GM19025 (cell line): ENCODE data around the gene SLC10A6.
"Not testable (repeated sequence)": the region's sequence is repeated elsewhere in the genome, so short reads cannot be mapped to it uniquely, and the experiment has no call there.

Experiments used
- ATAC-seq: cut with Tn5 transposase; IDR thresholded peaks from one replicate; pipeline ENCODE4 v1.9.1; 2021; ENCODE audit warnings: mild to moderate bottlenecking, low read depth, moderate library complexity; ENCODE audit not compliant: unreplicated experiment

The SLC10A6 gene, protein sequence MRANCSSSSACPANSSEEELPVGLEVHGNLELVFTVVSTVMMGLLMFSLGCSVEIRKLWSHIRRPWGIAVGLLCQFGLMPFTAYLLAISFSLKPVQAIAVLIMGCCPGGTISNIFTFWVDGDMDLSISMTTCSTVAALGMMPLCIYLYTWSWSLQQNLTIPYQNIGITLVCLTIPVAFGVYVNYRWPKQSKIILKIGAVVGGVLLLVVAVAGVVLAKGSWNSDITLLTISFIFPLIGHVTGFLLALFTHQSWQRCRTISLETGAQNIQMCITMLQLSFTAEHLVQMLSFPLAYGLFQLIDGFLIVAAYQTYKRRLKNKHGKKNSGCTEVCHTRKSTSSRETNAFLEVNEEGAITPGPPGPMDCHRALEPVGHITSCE

DNA sequence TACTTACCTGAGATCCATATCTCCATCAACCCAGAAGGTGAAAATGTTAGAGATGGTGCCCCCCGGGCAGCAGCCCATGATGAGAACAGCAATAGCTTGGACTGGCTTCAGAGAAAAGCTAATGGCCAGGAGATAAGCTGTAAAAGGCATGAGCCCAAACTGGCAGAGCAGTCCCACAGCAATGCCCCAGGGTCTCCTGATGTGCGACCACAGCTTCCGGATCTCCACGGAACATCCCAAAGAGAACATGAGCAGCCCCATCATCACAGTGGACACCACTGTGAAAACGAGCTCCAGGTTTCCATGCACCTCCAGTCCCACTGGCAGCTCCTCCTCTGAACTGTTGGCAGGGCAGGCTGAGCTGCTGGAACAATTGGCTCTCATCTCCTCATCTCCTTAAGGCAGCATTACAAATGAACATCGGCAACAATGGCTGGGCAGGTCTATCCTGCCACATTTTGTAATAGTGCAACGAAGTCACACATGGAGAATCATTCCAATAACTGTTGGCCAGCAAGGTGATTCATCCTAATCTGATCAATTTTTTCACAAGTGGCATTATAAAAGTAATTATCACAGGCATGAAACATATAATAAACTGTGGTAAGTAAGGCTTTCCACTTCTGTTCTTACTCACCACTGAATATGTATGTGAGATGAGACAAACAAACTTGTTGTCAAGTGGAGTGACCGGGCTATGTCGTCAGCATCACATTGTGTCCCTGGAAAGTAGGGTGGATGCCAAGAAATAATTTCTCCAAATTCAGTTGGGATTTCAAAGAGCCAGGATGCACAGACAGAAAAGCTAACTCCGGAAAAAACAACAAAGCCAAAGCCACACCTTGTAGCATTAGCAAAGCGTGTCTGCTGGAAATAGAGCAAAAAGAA lies at the start of gene SLC10A6:
Gene SLC10A6 (minus strand): TSS at position 653 of the 888 bp plus-strand sequence. CDS start 269 bp downstream, at position 384.
- ATAC-seq = no peak

DNA sequence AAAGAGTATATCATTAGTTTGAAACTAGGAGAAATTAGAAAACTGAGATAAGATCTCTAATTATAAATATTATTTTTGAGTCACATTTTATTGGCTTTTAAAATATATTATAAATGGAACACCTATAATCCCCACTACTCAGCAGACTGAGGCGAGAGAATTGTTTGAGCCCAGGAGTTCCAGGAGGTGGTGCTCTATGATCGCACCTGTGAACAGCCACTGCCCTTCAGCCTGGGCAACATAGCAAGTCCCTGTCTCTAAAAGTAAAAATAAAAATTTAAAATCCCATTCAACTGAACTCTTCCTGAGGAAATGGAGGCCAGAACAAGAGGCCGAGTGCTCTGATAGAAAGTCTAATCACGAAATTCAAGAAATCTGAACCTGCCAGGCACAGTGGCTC lies 49.4 kb upstream of the SLC10A6 start:
- no peak for ATAC-seq

DNA sequence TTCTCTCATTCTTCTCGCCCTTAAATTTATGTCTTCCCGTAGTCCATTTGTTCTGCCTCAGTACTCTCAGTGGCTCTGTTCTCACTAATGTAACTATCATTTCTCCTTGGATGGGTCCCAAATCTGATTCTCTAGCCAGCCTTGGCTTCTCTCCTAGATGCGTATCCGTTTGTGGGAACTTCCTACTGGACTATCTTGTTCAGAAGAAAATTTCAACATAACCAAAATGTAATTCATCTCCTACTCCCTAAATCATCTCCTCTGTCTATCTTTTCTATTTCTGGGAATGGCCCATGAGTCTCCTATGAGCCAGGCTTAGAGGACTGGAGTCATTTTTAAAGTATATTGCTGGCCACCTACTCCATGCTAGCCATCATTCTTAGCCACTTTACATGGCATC lies 47.4 kb upstream of the SLC10A6 start:
- ATAC-seq = no peak

DNA sequence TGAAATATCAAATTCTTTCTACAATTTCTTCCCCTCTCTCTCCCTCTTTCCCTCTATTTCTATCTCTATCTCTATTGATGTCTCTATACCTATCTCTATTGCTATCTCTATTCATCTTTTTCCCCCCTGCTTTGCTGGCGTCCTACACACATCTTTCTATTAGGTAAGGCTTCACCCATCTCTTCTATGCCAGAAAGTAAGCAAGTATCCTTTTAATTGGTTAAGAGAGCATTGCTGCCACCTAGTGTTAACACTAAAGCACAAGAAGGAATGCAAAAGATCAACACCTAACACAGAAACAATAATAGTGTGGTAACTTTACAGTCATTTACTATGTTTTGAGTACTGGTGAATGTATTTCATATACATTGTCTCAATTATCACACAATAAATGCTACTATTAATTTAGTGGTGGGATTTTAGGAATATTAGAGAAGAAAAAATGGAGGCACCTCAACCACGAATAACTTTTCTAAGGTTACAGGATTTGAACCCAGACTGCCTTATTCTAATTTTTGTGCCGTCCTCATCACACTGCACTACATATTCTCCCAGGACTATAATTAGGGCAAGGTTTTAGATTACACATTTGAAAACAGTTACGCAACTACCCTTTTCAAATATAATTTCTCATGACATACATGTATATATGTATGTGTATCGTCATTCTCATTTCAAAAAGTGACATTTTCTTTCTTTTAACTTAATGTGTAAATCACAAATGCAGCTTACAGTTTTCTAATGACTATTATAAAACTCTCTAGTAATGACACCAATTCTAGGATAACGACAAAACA lies 46.7 kb upstream of the SLC10A6 start:
- peak; percentile 42 for ATAC-seq

DNA sequence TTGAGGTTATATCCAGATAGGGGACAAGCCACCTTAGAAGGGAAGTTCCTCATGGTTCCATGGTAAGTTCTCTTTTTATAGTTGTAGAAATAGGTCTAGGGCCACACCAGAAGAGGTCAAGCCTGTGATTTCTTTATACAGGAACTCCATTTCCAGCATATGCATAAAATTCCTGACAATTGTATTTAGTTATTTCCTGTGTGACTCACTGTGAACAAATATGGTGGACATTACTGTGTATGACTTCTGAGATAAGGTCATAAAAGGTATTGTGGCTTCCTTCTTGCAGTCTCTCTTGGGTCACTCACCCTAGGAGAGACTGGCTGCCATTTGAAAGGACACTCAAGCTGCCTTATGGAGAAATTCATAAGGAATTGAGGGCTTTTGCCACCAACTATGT lies 45.3 kb upstream of the SLC10A6 start:
- ATAC-seq = no peak

DNA sequence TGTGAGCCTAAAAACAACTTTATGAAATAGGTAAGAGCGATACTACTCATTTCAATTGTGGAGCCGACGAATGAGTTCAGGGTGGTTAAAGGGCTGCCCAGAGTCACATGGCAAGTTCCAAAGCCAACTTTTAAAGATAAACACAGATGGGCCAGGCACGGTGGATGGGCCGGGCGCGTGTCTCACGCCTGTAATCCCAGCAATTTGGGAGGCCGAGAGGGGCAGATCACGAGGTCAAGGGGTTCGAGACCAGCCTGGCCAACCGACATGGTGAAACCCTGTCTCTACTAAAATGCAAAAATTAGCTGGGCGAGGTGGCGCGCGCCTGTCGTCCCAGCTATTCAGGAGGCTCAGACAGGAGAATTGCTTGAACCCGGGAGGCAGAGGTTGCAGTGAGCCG lies 44.0 kb upstream of the SLC10A6 start:
- no peak for ATAC-seq

DNA sequence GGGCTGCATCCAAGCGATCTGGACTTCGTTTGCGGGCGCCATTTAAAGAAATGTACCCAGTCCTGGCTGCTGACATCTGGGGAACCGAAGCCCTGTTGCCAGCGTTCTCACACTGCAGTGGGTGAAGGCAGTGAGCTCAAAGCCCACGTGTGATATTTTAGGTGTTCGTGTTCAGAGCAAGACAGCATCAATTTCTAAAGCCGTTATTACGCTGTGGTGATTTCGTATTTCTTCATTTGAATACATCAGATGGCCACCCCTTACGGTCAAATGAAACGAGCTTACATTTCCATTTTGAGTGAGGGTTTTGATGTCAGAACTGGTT lies 43.4 kb upstream of the SLC10A6 start:
- ATAC-seq = peak; percentile 15

DNA sequence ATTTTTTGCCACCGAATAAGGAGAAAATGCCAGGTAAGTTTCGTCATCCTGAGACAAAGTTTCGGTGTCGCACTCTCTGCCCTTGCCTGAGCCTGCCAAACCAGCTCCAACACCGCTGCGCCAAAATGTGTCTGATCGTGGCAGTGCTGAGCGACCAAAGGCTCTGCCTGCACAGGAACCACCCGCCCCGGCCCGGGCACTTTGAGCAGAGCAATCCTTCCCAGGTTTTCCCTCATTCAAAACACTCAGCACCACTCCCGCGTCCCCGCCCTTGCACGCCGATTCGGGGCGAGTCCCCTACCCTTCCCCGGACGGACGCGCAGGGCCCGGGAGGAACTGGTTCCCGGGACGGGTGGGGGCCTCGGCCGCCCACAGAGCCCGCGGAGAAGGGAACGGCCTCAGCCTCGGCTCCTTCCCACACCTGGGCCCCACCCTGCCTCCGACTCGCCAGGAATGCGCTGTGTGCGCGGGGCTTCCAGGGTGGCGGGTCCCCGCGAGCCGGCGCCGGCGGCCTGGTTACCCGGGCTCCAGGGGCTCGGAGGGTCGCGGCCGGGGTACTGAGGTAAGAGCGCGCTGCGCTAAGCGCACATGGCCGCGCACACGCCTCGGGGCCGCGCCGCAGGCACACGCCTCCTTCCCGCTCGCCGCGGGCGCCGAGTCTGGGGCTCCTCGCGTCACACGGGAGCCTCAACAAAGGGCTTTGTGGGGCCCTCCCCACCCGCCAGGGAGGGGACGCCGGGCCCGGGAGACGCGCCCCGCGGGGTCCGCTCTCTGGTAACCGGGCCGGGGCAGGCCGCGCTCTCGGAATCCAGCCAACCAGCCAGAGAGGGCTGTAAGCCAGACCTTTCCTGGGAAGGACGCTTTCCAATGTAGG lies 42.8 kb upstream of the SLC10A6 start, which contains the start of gene C4orf36:
Gene C4orf36 (minus strand): TSS at position 661 of the 874 bp plus-strand sequence. CDS start 902 bp downstream, outside the sequence.
- peak; percentile 38 for ATAC-seq

DNA sequence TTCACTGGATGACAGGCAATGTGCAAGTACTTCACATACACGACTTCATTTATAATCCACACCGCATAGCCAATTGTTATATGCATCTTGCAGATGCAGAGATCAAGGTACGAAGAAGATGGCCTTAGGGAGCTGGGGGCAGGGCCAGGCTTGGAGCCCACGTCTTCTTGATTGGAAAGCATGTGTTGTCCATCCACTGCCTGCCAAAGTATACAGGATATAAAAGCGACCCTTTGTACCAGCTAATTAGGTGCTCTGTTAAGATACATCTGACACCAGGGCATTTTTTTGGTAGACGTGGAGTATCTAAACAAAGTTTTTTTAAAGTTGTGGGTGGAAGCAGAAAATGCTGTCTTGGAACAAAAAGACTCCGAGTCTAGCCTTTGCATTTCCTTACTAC lies 41.6 kb upstream of the SLC10A6 start:
- ATAC-seq = no peak

DNA sequence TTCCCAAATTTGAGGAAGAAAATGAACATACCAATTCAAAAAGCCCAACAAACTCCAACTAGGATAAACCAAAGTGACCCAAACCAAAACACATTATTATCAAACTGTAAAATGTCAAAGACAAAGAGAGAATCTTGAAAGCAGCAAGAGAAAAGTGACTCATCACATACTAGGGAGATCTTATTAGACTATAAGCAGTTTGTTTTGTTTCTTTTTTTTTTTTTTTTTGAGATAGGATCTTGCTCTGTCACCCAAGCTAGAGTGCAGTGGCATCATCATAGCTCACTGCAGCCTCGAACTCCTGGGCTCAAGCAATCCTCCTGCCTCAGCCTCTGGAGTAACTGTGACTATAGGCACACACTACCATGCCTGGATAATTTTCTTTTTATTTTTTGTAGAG lies 30.5 kb upstream of the SLC10A6 start:
- no peak for ATAC-seq

DNA sequence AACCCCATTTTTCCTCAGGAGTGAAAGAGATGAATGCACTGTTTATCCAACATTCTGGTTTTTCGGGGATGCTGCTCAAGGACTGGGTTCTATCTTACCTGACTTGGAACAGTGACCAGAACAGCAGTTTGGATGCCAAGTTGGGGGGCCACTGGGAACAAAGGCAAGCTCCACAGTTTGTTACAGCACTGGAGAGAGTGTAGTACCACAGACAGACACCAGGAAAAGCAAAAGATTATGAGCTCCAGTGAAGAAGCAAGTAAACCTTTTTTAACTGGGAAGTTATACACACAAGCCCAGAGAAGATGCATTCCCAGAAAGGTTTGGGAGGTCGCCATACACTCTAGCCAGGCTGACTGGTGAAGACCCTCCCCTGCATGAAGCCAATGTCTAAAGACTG lies 29.5 kb upstream of the SLC10A6 start:
- no peak for ATAC-seq

DNA sequence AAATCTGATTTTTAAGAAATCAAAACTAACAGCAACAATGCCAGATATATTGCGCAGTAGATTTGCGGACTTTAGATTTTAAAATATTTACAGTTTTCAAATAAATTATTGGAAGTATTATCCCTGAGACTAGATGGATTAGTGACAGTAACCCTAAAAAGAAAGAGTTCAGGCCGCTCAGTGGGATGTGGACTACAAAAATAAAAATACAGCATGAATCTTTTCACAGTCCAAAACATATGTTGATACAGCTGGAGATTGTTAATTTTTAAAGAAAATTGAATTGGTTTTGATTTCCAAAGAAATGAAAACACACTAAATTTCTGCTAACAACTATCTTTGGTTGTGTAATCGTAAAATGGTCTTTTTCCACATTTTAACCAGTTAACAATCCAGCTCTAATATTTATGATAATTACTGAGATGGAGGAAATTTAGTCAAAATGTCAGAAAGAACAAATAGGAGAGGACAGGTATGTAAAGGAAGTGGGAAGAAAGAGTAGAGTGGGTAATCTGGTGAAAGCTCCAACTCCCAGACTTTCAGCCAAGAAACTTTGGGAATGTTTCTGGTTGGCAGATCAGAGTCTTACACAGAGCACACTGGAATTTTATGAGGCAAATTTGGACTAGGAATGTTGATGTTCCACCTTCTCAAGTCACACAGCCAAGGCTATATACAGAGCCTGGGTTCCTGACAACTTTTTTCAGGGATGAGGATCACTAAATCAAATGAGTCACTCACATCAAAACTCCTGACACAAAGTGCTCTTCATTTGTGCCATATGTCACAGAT lies 27.9 kb upstream of the SLC10A6 start:
- ATAC-seq = no peak

DNA sequence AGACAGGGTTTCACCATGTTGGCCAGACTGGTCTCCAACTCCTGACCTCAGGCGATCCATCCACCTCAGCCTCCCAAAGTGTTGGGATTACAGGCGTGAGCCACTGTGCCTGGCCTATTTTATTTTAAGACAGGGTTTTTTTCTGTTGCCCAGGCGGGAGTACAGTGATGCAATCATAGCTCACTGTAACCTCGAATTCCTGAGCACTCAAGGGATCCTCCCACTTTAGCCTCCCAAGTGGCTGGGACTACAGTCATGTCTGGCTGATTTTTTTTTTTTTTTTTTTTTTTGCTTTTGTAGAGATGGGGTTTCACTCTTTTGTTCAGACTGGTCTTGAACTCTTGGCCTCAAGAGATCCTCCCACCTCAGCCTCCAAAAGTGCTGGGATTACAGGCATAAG lies 26.3 kb upstream of the SLC10A6 start:
- not testable (repeated sequence) for ATAC-seq

DNA sequence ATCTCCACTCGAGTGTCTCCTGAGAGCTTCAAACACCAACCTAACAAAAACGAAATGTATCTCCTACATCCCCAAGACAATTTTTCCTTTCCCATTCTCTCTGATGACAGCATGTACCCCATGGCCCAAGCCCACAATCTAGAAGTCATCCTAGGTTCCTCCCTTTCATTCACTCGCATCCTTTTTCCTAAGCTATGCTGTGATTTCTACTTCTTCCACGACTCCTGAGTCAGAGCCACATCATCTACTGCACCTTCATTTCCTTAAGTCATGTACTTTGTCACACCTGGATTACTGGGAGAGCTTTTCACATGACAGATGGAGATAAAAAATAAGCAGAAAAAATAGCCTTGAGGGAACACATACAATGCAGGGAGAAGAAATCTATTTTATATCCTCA lies 23.0 kb upstream of the SLC10A6 start:
- ATAC-seq = no peak

DNA sequence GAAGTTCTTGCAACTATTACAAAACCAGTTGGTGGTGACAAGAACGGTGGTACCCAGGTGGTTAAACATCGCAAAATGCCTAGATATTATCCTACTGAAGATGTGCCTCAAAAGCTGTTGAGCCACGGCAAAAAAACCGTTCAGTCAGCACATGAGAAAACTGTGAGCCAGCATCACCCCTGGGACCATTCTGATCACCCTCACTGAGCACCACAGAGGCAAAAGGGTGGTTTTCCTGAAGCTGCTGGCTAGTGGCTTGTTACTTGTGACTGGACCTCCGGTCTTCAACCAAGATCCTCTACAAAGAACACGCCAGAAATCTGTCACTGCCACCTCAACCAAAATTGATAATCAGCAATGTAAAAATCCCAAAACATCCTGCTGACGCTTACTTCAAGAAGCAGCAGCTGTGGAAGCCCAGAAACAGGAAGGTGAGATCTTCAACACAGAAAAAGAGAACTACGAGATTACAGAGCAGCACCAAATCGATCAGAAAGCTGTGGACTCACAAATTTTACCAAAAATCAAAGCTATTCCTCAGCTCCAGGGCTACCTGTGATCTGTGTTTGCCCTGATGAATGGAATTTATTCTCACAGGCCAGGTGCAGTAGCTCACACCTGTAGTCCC lies 21.4 kb upstream of the SLC10A6 start:
- ATAC-seq = no peak

DNA sequence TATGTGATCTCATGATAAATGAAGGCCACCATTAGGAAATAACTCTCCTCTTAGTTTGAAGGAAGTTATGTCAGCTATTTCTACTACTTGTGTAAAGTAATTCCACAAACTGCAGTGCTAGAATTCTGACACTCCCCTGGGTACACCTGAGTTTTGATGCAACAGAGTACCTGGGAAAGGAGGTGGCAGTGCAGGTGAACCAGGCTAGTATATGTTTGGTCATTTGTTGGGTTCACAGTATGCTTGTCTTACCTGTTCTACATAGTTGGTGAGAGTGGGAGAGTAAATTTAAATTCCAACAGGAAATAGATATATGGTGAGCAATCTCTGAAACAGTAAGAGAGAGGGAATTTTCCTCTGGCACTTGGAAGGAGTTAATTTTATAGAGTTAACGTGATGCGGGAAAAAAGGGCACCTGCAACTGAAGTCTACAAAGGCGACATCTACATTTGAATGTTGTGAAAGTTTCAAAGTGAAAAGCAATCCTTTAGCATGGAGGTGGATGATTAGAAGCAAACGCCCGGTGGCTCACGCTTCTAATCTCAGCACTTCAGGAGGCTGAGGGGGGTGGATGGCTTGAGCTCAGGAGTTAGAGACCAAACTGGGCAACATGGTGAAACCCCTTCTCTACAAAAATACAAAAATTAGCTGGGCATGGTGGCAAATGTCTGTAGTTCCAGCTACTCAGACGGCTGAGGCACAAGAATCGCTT lies 8.3 kb upstream of the SLC10A6 start:
- no peak for ATAC-seq

DNA sequence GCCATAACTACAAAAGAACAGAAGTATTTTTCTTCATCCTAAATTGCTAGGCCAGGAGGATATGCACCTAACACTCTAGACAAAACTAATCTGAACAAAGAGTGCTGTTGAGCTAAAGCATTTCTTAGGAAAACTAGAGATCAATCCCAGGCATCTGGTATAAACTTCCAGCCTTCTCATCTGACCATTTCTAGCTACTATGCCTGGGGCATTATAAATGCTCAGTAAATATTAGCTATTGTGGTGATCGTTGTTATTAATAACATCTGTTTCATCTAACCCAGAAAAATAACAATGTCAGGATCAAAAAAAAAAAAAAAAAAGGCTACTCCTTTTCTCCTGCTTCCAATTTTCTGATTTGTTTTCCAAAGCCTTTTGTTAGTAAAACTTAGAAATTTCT lies 7.7 kb upstream of the SLC10A6 start:
- no peak for ATAC-seq

DNA sequence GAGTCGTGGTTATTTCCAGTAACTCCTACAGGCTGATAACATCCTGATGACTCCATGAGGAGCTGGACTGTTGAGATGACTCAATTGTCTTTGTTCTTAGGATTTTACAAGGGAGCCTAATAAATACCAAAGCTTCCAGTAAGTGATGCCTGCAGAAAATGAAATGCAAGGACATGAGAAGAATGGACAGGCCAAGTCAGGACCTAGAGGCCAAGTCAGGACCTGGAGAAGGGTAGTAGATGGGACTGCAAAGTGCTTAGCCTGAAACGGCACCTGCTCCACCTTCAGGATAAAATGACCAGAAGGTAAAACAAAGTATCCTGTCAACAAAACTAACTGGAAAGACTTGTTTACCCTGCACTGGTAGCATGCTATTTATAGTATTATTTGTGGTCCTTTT lies 6.4 kb upstream of the SLC10A6 start:
- no peak for ATAC-seq
